Endothelial cell of umbilical vein (primary cell): ENCODE results near the gene ZNF366. TPM values are rescaled to one million over a fixed set of nuclear protein-coding genes. Genes with fewer than 3 reads are reported as not detected.

Experiments
- BruUV-seq: library from RNA; stranded (reverse); fragments of 400-500 nt; replicated peaks from 2 replicates; lab custom pipeline; 2021; lab: Mats Ljungman, UMichigan
- CTCF ChIA-PET: fragments of 300-600, 350-600 bp; sonication (Branson Sonifier 250); formaldehyde crosslinking; loops from one replicate; lab custom pipeline; 2021; ENCODE audit warnings: antibody characterized with exemption, inconsistent platforms; lab: Charles Lee
- POLR2A ChIA-PET: fragments of 300-600, 350-600 bp; sonication (Branson Sonifier 250); formaldehyde crosslinking; loops from one replicate; lab custom pipeline; 2021; ENCODE audit warnings: antibody characterized with exemption, inconsistent platforms; lab: Charles Lee
- DNase-seq: peaks from one replicate; pipeline ENCODE4 v3.0.0-alpha.2; 2011; ENCODE audit warnings: low read depth, low spot score
- FAIRE-seq: peaks from 2 replicates; lab custom pipeline; 2011; peaks lifted over from hg19 to GRCh38; lab: Jason Lieb, UNC
- H2AFZ ChIP-seq: 2 replicates; pipeline ENCODE4 v1.6.0; 2012; ENCODE audit warnings: low read depth, low read length, control low read depth, inconsistent platforms
- H3K27ac ChIP-seq: 2 replicates; pipeline ENCODE4 v1.5.1; 2011; ENCODE audit warnings: low read depth, mild to moderate bottlenecking, control low read depth, low read length, moderate library complexity; ENCODE audit not compliant: insufficient read depth
- H3K27me3 ChIP-seq, 2 experiments: 2 replicates each; pipeline versions ENCODE4 v1.6.0 to v1.6.1; 2011; ENCODE audit warnings: low read length in 2 of 2, mixed read lengths in 1 of 2; ENCODE audit not compliant: control insufficient read depth in 2 of 2, insufficient read depth in 2 of 2
- H3K36me3 ChIP-seq, 2 experiments: 2 replicates in 1 of 2; 3 replicates in 1 of 2; pipeline ENCODE4 v1.5.1; 2011; ENCODE audit warnings: low read length in 2 of 2, mild to moderate bottlenecking in 1 of 2, moderate library complexity in 1 of 2; ENCODE audit not compliant: control insufficient read depth in 2 of 2, insufficient read depth in 2 of 2; ENCODE audit errors: extremely low read depth in 1 of 2
- H3K4me1 ChIP-seq: 3 replicates; pipeline ENCODE4 v1.5.1; 2011; ENCODE audit warnings: mild to moderate bottlenecking, low read length; ENCODE audit not compliant: control insufficient read depth, insufficient read depth; ENCODE audit errors: extremely low read depth
- H3K4me2 ChIP-seq: 2 replicates; pipeline ENCODE4 v1.6.1; 2011; ENCODE audit warnings: low read length, control low read depth, mixed read lengths; ENCODE audit not compliant: insufficient read depth
- H3K4me3 ChIP-seq, 3 experiments: fragments of 200-600 bp in 1 of 3; sonication (generic), shearing (Covaris generic) in 1 of 3; replicated peaks in 1 of 3; 2 replicates each; pipeline ENCODE4 v1.5.1; 2011 to 2016; ENCODE audit warnings: control low read depth in 3 of 3, low read length in 3 of 3, mild to moderate bottlenecking in 2 of 3, inconsistent platforms in 1 of 3, low read depth in 1 of 3, moderate library complexity in 1 of 3; ENCODE audit not compliant: insufficient read depth in 1 of 3
- H3K79me2 ChIP-seq: 2 replicates; pipeline ENCODE4 v1.6.0; 2012; ENCODE audit warnings: low read length, inconsistent platforms; ENCODE audit not compliant: control insufficient read depth, insufficient read depth
- H3K9ac ChIP-seq: replicated peaks from 2 replicates; pipeline ENCODE3; 2011; ENCODE audit warnings: low read length, control low read depth; ENCODE audit not compliant: insufficient read depth; ENCODE audit errors: extremely low read depth
- H3K9me1 ChIP-seq: replicated peaks from 3 replicates; pipeline ENCODE4 v1.6.0; 2011; ENCODE audit warnings: mild to moderate bottlenecking, low read length; ENCODE audit not compliant: control insufficient read depth, insufficient read depth; ENCODE audit errors: extremely low read depth
- H3K9me3 ChIP-seq: replicated peaks from 2 replicates; pipeline ENCODE4 v1.5.1; 2012; ENCODE audit warnings: low read length, inconsistent platforms; ENCODE audit not compliant: control insufficient read depth, insufficient read depth
- H4K20me1 ChIP-seq: replicated peaks from 2 replicates; pipeline ENCODE3; 2011; ENCODE audit warnings: mild to moderate bottlenecking, low read length; ENCODE audit not compliant: control insufficient read depth, insufficient read depth; ENCODE audit errors: extremely low read depth
- EZH2 ChIP-seq: IDR thresholded peaks from 2 replicates; pipeline ENCODE4 v1.6.1; 2012; ENCODE audit warnings: borderline replicate concordance, low read depth, mild to moderate bottlenecking, moderate library complexity, low read length, inconsistent platforms; ENCODE audit not compliant: severe bottlenecking
- FOS ChIP-seq: IDR thresholded peaks from 2 replicates; pipeline ENCODE4 v1.6.1; 2011; ENCODE audit warnings: mild to moderate bottlenecking, low read length, moderate library complexity, borderline replicate concordance; ENCODE audit not compliant: insufficient read depth
- GATA2 ChIP-seq: IDR thresholded peaks from 2 replicates; pipeline ENCODE4 v1.7.0; 2011; ENCODE audit warnings: low read depth, mild to moderate bottlenecking, moderate library complexity, mixed read lengths, low read length; ENCODE audit not compliant: insufficient read length, insufficient read depth
- JUN ChIP-seq: IDR thresholded peaks from 2 replicates; pipeline ENCODE4 v1.6.1; 2011; ENCODE audit warnings: borderline replicate concordance, low read depth; ENCODE audit not compliant: insufficient read length, insufficient read depth
- MAX ChIP-seq: IDR thresholded peaks from 2 replicates; pipeline ENCODE4 v1.6.1; 2011; ENCODE audit not compliant: insufficient read depth, insufficient read length
- MYC ChIP-seq: IDR thresholded peaks from one replicate; pipeline ENCODE4 v1.6.1; 2011; ENCODE audit warnings: mild to moderate bottlenecking, low read depth, low read length
- POLR2A ChIP-seq: IDR thresholded peaks from 2 replicates; pipeline ENCODE4 v1.6.1; 2012; ENCODE audit warnings: low read depth, mild to moderate bottlenecking, control low read depth, low read length
- POLR2AphosphoS5 ChIP-seq: IDR thresholded peaks from 2 replicates; pipeline ENCODE4 v1.6.1; 2012; ENCODE audit warnings: low read depth, mild to moderate bottlenecking, control low read depth, low read length, moderate library complexity; ENCODE audit not compliant: insufficient read depth
- dilution Hi-C: fragments of 300-500 bp; cut with MboI; formaldehyde crosslinking; loops from one replicate; pipeline ENCODE4 v1.15.0; 2019; ENCODE audit warnings: low sequenced_read_pairs; ENCODE audit not compliant: extremely low pct_ligation_motif_present
- intact Hi-C: fragments of 100-400 bp; cut with micrococcal nuclease; formaldehyde crosslinking; loops from one replicate; pipeline ENCODE4 v1.10.0; 2022
- polyA plus RNA-seq, 4 experiments: library from polyadenylated mRNA; depleted of rRNA in 3 of 4; stranded (reverse) in 3 of 4; unstranded in 1 of 4; fragments of >200 nt; gene quantifications; 2 replicates each; pipeline versions ENCODE4 v1.2.1 to v1.2.3, GENCODE V29; 2011 to 2012; ENCODE audit warnings: missing spikeins in 1 of 4
- total RNA-seq: library from RNA; stranded (reverse); gene quantifications from 2 replicates; pipeline ENCODE4 v1.2.3, GENCODE V29; 2021
- TF ChIP-seq, protein P1 (sequence below), 2 donors: IDR thresholded peaks; 1 replicate in 1 of 2; 2 replicates in 1 of 2; pipeline ENCODE4 v1.5.1; 2011; ENCODE audit warnings: low read length in 2 of 2, mild to moderate bottlenecking in 2 of 2, moderate library complexity in 2 of 2, control low read depth in 1 of 2, inconsistent platforms in 1 of 2, low read depth in 1 of 2; ENCODE audit not compliant: insufficient read depth in 1 of 2; ENCODE audit errors: extremely low read depth in 1 of 2

The ZNF366 gene
- total and polyA plus RNA-seq, 2 donors (not counting 3 experiments of a cell fraction or from before 2014, with no cell fraction given): 1.3 to 4.1 TPM

DNA sequence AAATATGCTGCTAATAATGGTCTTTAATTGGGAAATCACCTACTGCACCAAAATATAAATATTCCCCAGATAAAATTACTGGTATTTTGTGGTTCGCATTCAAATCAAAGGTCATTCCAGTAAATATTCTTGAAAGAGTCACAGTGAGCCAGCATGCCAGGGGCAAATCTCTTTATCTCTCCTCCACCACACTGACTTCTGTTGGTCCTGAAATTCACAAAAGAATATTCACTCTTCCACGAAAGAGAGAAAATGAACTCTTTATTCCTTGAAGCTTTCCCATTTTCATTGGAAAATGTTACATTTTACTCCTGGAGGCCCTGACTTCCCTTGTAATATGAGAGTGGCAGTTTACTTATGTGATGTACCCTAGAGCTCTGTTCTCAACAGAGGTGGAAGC is 39.7 kb downstream of the ZNF366 start:
- no peak for TF ChIP-seq FOS
- no peak for TF ChIP-seq GATA2
- TF ChIP-seq MYC: no peak
- TF ChIP-seq POLR2AphosphoS5: no peak
- no peak for TF ChIP-seq POLR2A
- TF ChIP-seq JUN: no peak
- TF ChIP-seq MAX: no peak
- TF ChIP-seq EZH2: no peak
- TF ChIP-seq, protein P1, sequence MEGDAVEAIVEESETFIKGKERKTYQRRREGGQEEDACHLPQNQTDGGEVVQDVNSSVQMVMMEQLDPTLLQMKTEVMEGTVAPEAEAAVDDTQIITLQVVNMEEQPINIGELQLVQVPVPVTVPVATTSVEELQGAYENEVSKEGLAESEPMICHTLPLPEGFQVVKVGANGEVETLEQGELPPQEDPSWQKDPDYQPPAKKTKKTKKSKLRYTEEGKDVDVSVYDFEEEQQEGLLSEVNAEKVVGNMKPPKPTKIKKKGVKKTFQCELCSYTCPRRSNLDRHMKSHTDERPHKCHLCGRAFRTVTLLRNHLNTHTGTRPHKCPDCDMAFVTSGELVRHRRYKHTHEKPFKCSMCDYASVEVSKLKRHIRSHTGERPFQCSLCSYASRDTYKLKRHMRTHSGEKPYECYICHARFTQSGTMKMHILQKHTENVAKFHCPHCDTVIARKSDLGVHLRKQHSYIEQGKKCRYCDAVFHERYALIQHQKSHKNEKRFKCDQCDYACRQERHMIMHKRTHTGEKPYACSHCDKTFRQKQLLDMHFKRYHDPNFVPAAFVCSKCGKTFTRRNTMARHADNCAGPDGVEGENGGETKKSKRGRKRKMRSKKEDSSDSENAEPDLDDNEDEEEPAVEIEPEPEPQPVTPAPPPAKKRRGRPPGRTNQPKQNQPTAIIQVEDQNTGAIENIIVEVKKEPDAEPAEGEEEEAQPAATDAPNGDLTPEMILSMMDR (IDR thresholded peaks at IDR 0.05; ENCODE audit: extremely low read depth in 1 of 2, insufficient read depth in 1 of 2, low read depth in 1 of 2, low read length in 2 of 2): no peak
- DNase-seq (no peak), FAIRE-seq (no peak)
- peak overlapping the region; percentile 70 for H2AFZ ChIP-seq
- H3K27ac ChIP-seq: peak overlapping the region; percentile 82
- H3K79me2 ChIP-seq: no peaks in the 10 kb centered on the region
- intact Hi-C loops: loop anchor here (5.0 kb wide), 1 partner anchor 40 kb away; the partner anchor contains the start of gene ZNF366
- H3K4me1 ChIP-seq: peaks cover 36% of the 10 kb centered on the region
- ChIA-PET CTCF (interaction anchor here (0.7 to 2.4 kb wide), 8 partner anchors 10 to 101 kb away, joined by 3 to 18 read pairs (median 6); no protein-coding TSS in a partner anchor), POLR2A (interaction anchor here (1.8 kb wide), 1 partner anchor 10 kb away, joined by 7 read pairs; no protein-coding TSS in a partner anchor)
- no peak overlapping the region for H3K4me3 ChIP-seq
- H4K20me1 ChIP-seq: no peaks in the 10 kb centered on the region
- H3K36me3 ChIP-seq: no peaks in the 10 kb centered on the region
- no peaks in the 10 kb centered on the region for H3K9me3 ChIP-seq
- BruUV-seq: no TSS peak
- H3K4me2 ChIP-seq: no peak overlapping the region
- no peak overlapping the region for H3K9ac ChIP-seq
- no peaks in the 10 kb centered on the region for H3K27me3 ChIP-seq
- H3K9me1 ChIP-seq: no peaks in the 10 kb centered on the region
- dilution Hi-C loops: no loop called here
